Adrenal gland (tissue), 12 donors: ENCODE results near the gene HNMT. TPM values are rescaled to one million over a fixed set of nuclear protein-coding genes. Genes with fewer than 3 reads are reported as not detected.

Source experiments
- DNase-seq, 7 donors: peaks; one replicate each; pipeline ENCODE4 v3.0.0-alpha.2; 2019 to 2020
- H3K27ac ChIP-seq, 5 donors: fragments of 200-600 bp; sonication (generic) in 4 of 5; 1 replicate in 3 of 5; 2 replicates in 2 of 5; pipeline versions ENCODE4 v1.5.1 to v1.8.0; 2016 to 2020; ENCODE audit warnings: mild to moderate bottlenecking in 1 of 5
- H3K27me3 ChIP-seq: fragments of 200-600 bp; 2 replicates; pipeline ENCODE4 v1.8.0; 2021
- H3K36me3 ChIP-seq, 2 donors: fragments of 200-600 bp; replicated peaks in 1 of 2; 1 replicate in 1 of 2; 2 replicates in 1 of 2; pipeline versions ENCODE4 v1.5.1 to v1.8.0; 2018 to 2022
- H3K4me1 ChIP-seq, 2 donors: fragments of 200-600 bp; replicated peaks in 1 of 2; 1 replicate in 1 of 2; 2 replicates in 1 of 2; pipeline versions ENCODE4 v1.5.1 to v1.8.0; 2018 to 2021
- H3K4me3 ChIP-seq, 4 donors: fragments of 200-600 bp; sonication (generic) in 3 of 4; one replicate each; pipeline ENCODE4 v1.5.1; 2016 to 2018
- H3K9me3 ChIP-seq, 3 donors: fragments of 200-600 bp; sonication (generic) in 1 of 3; replicated peaks in 1 of 3; 1 replicate in 2 of 3; 2 replicates in 1 of 3; pipeline versions ENCODE4 v1.5.1 to v1.8.0; 2016 to 2021
- POLR2A ChIP-seq, 2 donors: fragments of 450-650 bp; IDR thresholded peaks; one replicate each; pipeline ENCODE4 v1.6.1; 2017; ENCODE audit warnings: antibody characterized with exemption in 2 of 2, mild to moderate bottlenecking in 2 of 2, moderate library complexity in 1 of 2
- whole genome bisulfite sequencing, 4 donors: extraction: QIAGEN DNeasy Blood & Tissue Kit in 2 of 4; methylation state at CpG; one replicate each; pipeline versions ENCODE4 v1.1.5 to v1.1.7; 2013 to 2017; 5-methylcytosine and 5-hydroxymethylcytosine counted together
- intact Hi-C, 2 donors: fragments of 100-400 bp; cut with DNase I; formaldehyde crosslinking; loops; one replicate each; pipeline versions ENCODE4 v1.14.1 to v1.15.0; 2022 to 2023
- polyA plus RNA-seq, 3 donors: library from polyadenylated mRNA; stranded (reverse); fragments of 200-250 nt in 2 of 3; fragments of 350-450 nt in 1 of 3; fragmentation: Illumina TruSeq in 1 of 3; extraction: RNeasy Lipid Tissue Mini Kit (QIAGEN cat#74804) in 1 of 3; gene quantifications; one replicate each; pipeline ENCODE4 v1.2.3, GENCODE V29; 2013 to 2014
- total RNA-seq, 9 donors: library from RNA; depleted of rRNA in 4 of 9; stranded (reverse); fragments of >200 nt in 4 of 9; fragments of 120-200 nt in 1 of 9; fragmentation: NEBNext Ultra II Directional in 1 of 9; extraction: Animal tissue kit (Norgen Biotek cat#: 25700) in 1 of 9; gene quantifications; one replicate each; pipeline versions ENCODE4 v1.1.0 to v1.2.4, GENCODE V29; 2013 to 2023
- TF ChIP-seq, protein P1 (sequence below), 6 experiments: fragments of 450-650 bp in 4 of 6; fragments of 200-600 bp in 2 of 6; sonication (generic) in 1 of 6; IDR thresholded peaks; 1 replicate in 5 of 6; 2 replicates in 1 of 6; pipeline versions ENCODE4 v1.5.1 to v1.8.0; 2016 to 2021; ENCODE audit warnings: antibody characterized with exemption in 6 of 6, mild to moderate bottlenecking in 2 of 6, moderate library complexity in 1 of 6
- donor health status: healthy with polysubstance abuse.
- donor health status: Bipolar disorder and iron deficiency.
- donor health status: DM: yes; HTN: yes; CAD: no.
- donor health status: DM: no; HTN: no; CAD: no.
- donor health status: DM: no; HTN: no; CAD: no.
- donor health status: DM: yes; HTN: yes; CAD: no.

The HNMT gene
- total and polyA plus RNA-seq, 12 donors = 4.5 to 53.7 (median 21.3) TPM

- TF ChIP-seq, protein P1, sequence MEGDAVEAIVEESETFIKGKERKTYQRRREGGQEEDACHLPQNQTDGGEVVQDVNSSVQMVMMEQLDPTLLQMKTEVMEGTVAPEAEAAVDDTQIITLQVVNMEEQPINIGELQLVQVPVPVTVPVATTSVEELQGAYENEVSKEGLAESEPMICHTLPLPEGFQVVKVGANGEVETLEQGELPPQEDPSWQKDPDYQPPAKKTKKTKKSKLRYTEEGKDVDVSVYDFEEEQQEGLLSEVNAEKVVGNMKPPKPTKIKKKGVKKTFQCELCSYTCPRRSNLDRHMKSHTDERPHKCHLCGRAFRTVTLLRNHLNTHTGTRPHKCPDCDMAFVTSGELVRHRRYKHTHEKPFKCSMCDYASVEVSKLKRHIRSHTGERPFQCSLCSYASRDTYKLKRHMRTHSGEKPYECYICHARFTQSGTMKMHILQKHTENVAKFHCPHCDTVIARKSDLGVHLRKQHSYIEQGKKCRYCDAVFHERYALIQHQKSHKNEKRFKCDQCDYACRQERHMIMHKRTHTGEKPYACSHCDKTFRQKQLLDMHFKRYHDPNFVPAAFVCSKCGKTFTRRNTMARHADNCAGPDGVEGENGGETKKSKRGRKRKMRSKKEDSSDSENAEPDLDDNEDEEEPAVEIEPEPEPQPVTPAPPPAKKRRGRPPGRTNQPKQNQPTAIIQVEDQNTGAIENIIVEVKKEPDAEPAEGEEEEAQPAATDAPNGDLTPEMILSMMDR (IDR thresholded peaks at IDR 0.05) = no peak
- TF ChIP-seq POLR2A (IDR thresholded peaks at IDR 0.05) = no peak
- Histone ChIP-seq H3K36me3 (no peaks in the 10 kb centered on the region), H3K27ac (no peak overlapping the region), H3K4me1 (no peaks in the 10 kb centered on the region), H3K4me3 (no peak overlapping the region), H3K9me3 (no peaks in the 10 kb centered on the region), H3K27me3 (no peaks in the 10 kb centered on the region)
- WGBS, 4 donors = 63 to 71% (median 68%) methylated on average over 4 of the region's 4 CpGs
- DNase-seq = no peak
- intact Hi-C loops = no loop called here
Observed at GRCh38 chr2:137938204-137938603, 26.1 kb upstream of the HNMT start.

DNA sequence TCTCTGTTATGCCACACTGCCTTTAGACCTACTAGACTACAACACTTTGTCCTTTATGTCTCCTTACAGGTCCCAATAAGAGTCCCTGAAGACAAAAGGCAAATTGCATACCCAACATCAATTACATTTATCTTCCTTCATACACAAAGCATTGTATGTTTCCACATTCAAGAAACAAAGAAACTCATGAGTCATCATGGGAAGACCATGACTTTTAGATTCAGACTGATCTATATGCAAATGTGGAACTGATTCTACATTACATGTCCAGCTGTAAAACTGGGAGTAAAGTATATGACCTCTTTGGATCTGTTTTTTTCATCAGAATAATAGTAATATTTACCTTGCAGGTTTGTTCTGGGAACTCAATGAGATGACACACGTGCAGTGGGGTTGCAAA is 25.2 kb upstream of the HNMT start:
- no peaks in the 10 kb centered on the region for H3K27me3 ChIP-seq
- no peak for TF ChIP-seq POLR2A (IDR thresholded peaks at IDR 0.05)
- TF ChIP-seq, protein P1 (IDR thresholded peaks at IDR 0.05) = no peak
- no peak overlapping the region for H3K27ac ChIP-seq
- H3K4me3 ChIP-seq = no peak overlapping the region
- H3K9me3 ChIP-seq = no peaks in the 10 kb centered on the region
- intact Hi-C loops = no loop called here
- WGBS, 4 donors = 64 to 88% (median 70%) methylated on average over 1 of the region's 1 CpG
- H3K4me1 ChIP-seq = no peaks in the 10 kb centered on the region
- no peaks in the 10 kb centered on the region for H3K36me3 ChIP-seq
- no peak for DNase-seq

GRCh38 chr2:137940154-137940553 is 24.1 kb upstream of the HNMT start:
- no peaks in the 10 kb centered on the region for H3K27me3 ChIP-seq
- H3K9me3 ChIP-seq = no peaks in the 10 kb centered on the region
- intact Hi-C loops = loop anchor here (10.0 kb wide), 3 partner anchors 155 to 845 kb away; partner anchors contain the start of gene NXPH2 (in 1 of the 2)
- no peak for TF ChIP-seq POLR2A (IDR thresholded peaks at IDR 0.05)
- TF ChIP-seq, protein P1 (IDR thresholded peaks at IDR 0.05) = no peak
- WGBS, 4 donors = 72 to 82% (median 74%) methylated on average over 4 of the region's 4 CpGs
- H3K27ac ChIP-seq = no peak overlapping the region
- H3K36me3 ChIP-seq = no peaks in the 10 kb centered on the region
- no peak overlapping the region for H3K4me3 ChIP-seq
- no peaks in the 10 kb centered on the region for H3K4me1 ChIP-seq
- no peak for DNase-seq

DNA sequence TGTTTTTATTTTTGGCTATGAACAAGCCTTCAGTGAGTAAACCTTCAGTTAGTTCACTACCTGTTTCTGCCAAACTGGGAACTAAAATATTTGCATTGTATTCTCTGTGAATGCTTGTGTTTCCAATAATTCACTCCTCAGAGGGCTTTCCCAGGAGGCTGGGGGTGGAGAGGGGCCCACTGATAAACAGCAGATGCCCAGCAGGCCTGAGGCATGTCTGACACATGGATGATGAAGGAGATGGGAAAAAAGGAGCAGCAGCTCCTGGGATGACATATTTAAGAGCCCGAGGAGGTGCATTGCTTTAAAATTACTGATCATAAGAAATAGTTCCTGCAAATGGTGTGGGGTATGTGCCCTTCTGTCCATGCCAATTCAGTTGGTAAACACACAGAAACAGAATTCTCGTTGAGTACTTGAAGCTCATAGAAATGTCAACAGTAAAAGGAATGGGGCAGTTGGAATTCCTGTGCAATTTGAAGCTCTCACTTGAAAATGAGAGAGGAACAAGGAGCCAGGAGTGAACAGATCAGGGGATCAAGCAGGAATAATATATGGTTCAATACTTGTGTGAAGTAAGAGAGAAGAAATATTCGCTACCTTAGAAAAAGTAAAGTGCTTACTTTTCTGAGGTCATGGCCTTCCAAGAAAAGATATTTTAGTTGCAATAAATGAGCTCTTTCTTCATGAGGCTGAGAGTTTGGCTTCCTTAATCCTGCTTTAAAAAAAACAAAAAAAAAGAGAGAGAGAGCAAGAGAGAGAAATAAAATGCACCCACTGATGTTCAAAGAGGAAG is 22.0 kb upstream of the HNMT start:
- Histone ChIP-seq H3K27ac (no peak overlapping the region), H3K4me3 (no peak overlapping the region), H3K4me1 (no peaks in the 10 kb centered on the region), H3K9me3 (no peaks in the 10 kb centered on the region), H3K36me3 (no peaks in the 10 kb centered on the region), H3K27me3 (no peaks in the 10 kb centered on the region)
- DNase-seq = no peak
- TF ChIP-seq, protein P1 (IDR thresholded peaks at IDR 0.05) = no peak
- no peak for TF ChIP-seq POLR2A (IDR thresholded peaks at IDR 0.05)
- WGBS, 4 donors = 57 to 76% (median 66%) methylated on average over 3 of the region's 3 CpGs
- intact Hi-C loops = loop anchor here (10.0 kb wide), 3 partner anchors 153 to 843 kb away; partner anchors contain the start of gene NXPH2 (in 1 of the 2)
